Astrocyte (in vitro differentiated cells and primary cell): ENCODE results near the gene CMIP. TPM values are rescaled to one million over a fixed set of nuclear protein-coding genes. Genes with fewer than 3 reads are reported as not detected.

Source experiments
- DNase-seq: peaks from one replicate; pipeline ENCODE4 v3.0.0-alpha.2; 2010; ENCODE audit warnings: low read depth
- FAIRE-seq: peaks from 2 replicates; lab custom pipeline; 2011; peaks lifted over from hg19 to GRCh38; lab: Jason Lieb, UNC
- H2AFZ ChIP-seq: 2 replicates; pipeline ENCODE4 v1.6.0; 2012; ENCODE audit warnings: low read depth, low read length, inconsistent platforms
- H3K27ac ChIP-seq: 2 replicates; pipeline ENCODE4 v1.5.1; 2011; ENCODE audit warnings: low read depth, low read length, inconsistent platforms
- H3K27me3 ChIP-seq: 2 replicates; pipeline ENCODE4 v1.6.0; 2011; ENCODE audit warnings: low read length, inconsistent platforms; ENCODE audit not compliant: insufficient read depth
- H3K36me3 ChIP-seq: 2 replicates; pipeline ENCODE4 v1.5.1; 2011; ENCODE audit warnings: low read length, inconsistent platforms; ENCODE audit not compliant: insufficient read depth
- H3K4me1 ChIP-seq: 2 replicates; pipeline ENCODE4 v1.5.1; 2011; ENCODE audit warnings: low read length, inconsistent platforms; ENCODE audit not compliant: insufficient read depth
- H3K4me2 ChIP-seq: 2 replicates; pipeline ENCODE4 v1.6.0; 2012; ENCODE audit warnings: low read length, inconsistent platforms
- H3K4me3 ChIP-seq: 2 replicates; pipeline ENCODE4 v1.5.1; 2011; ENCODE audit warnings: low read depth, mild to moderate bottlenecking, low read length, inconsistent platforms; ENCODE audit not compliant: insufficient read depth
- H3K79me2 ChIP-seq: 2 replicates; pipeline ENCODE4 v1.6.0; 2012; ENCODE audit warnings: mild to moderate bottlenecking, low read length, inconsistent platforms; ENCODE audit not compliant: insufficient read depth
- H3K9ac ChIP-seq: 2 replicates; pipeline ENCODE4 v1.6.0; 2012; ENCODE audit warnings: mild to moderate bottlenecking, low read length, inconsistent platforms
- H3K9me3 ChIP-seq: 2 replicates; pipeline ENCODE4 v1.5.1; 2012; ENCODE audit warnings: low read depth, mild to moderate bottlenecking, low read length, inconsistent platforms; ENCODE audit not compliant: insufficient read depth
- H4K20me1 ChIP-seq: 2 replicates; pipeline ENCODE4 v1.6.0; 2012; ENCODE audit warnings: low read length, inconsistent platforms; ENCODE audit not compliant: insufficient read depth
- H3K27ac Mint-ChIP-seq: one replicate; pipeline ENCODE4 v1.8.0; 2021; ENCODE audit warnings: mild to moderate bottlenecking, mixed read lengths; ENCODE audit not compliant: unreplicated experiment
- H3K27me3 Mint-ChIP-seq: one replicate; pipeline ENCODE4 v1.8.0; 2021; ENCODE audit warnings: low read depth, mixed read lengths; ENCODE audit not compliant: unreplicated experiment
- H3K36me3 Mint-ChIP-seq: one replicate; pipeline ENCODE4 v1.8.0; 2021; ENCODE audit warnings: low read depth, mixed read lengths; ENCODE audit not compliant: unreplicated experiment
- H3K4me1 Mint-ChIP-seq: one replicate; pipeline ENCODE4 v1.8.0; 2021; ENCODE audit warnings: low read depth, mixed read lengths; ENCODE audit not compliant: unreplicated experiment
- H3K4me3 Mint-ChIP-seq: one replicate; pipeline ENCODE4 v1.8.0; 2021; ENCODE audit warnings: mild to moderate bottlenecking, moderate library complexity, mixed read lengths; ENCODE audit not compliant: unreplicated experiment
- H3K9me3 Mint-ChIP-seq: one replicate; pipeline ENCODE4 v1.8.0; 2021; ENCODE audit warnings: mild to moderate bottlenecking, mixed read lengths; ENCODE audit not compliant: unreplicated experiment
- EZH2 ChIP-seq: IDR thresholded peaks from 2 replicates; pipeline ENCODE4 v1.6.1; 2012; ENCODE audit warnings: mild to moderate bottlenecking, low read length, inconsistent platforms; ENCODE audit not compliant: insufficient read depth
- total RNA-seq: library from RNA; stranded (reverse); gene quantifications from 2 replicates; pipeline ENCODE4 v1.2.1, GENCODE V29; 2021
- TF ChIP-seq, protein P1 (sequence below): IDR thresholded peaks from 2 replicates; pipeline ENCODE4 v1.5.1; 2011; ENCODE audit warnings: low read depth, mild to moderate bottlenecking, inconsistent platforms, low read length, moderate library complexity; ENCODE audit not compliant: insufficient read depth

The CMIP gene
- total RNA-seq, 1 donor from 2014 or later: 71.5 TPM

DNA sequence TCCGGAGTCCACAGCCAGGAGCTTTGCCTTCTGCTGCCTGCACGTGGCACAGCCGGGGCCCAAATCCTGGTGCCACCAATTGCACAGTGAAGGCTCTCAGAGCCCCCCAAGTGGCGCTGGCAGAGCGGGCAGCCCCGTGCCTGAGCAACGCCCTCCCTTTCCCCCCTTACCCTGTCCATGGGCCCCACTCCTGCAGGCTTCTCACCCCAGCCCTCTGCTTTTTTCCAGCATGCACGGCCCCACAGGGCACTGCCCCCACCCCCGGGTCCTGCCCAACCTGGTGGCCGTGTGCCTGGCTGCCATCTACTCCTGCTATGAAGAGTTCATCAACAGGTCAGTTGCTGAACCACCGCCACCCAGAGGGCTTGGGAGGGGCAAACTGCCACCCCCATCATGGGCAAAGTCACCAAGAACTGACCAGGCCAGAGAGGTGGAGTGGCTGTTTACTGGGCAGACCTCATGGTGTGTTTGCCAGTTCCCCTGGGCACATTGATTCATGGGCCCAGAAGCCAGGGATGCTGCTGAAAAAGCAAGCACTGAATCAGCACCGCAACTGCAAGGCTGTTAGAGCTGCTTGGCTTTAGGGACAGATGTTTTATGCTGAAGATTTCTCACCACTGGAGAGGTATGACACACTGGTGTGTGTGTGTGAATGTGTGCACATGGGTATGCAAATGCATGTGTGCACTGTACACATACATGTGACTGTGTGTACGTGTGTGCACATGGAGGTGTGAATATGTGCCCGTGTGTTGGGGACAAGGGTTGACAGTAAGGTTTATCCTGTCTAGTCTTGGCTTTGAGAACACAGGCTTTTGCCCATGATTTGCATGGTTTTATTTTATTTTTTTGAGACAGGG, 227.4 kb downstream of the CMIP start:
- H3K27me3 ChIP-seq: no peaks in the 10 kb centered on the region
- no peak overlapping the region for H3K9ac ChIP-seq
- DNase-seq: no peak
- H3K4me3 ChIP-seq: no peak overlapping the region
- Mint-ChIP-seq H3K4me1 (no peaks in the 10 kb centered on the region), H3K27ac (no peak overlapping the region), H3K36me3 (peaks cover 19% of the 10 kb centered on the region), H3K27me3 (no peaks in the 10 kb centered on the region), H3K9me3 (no peaks in the 10 kb centered on the region), H3K4me3 (no peak overlapping the region)
- no peaks in the 10 kb centered on the region for H3K79me2 ChIP-seq
- no peak for FAIRE-seq
- no peak overlapping the region for H3K27ac ChIP-seq
- H4K20me1 ChIP-seq: peaks cover 14% of the 10 kb centered on the region
- peaks cover 13% of the 10 kb centered on the region for H3K36me3 ChIP-seq
- H3K4me1 ChIP-seq: no peaks in the 10 kb centered on the region
- TF ChIP-seq, protein P1, sequence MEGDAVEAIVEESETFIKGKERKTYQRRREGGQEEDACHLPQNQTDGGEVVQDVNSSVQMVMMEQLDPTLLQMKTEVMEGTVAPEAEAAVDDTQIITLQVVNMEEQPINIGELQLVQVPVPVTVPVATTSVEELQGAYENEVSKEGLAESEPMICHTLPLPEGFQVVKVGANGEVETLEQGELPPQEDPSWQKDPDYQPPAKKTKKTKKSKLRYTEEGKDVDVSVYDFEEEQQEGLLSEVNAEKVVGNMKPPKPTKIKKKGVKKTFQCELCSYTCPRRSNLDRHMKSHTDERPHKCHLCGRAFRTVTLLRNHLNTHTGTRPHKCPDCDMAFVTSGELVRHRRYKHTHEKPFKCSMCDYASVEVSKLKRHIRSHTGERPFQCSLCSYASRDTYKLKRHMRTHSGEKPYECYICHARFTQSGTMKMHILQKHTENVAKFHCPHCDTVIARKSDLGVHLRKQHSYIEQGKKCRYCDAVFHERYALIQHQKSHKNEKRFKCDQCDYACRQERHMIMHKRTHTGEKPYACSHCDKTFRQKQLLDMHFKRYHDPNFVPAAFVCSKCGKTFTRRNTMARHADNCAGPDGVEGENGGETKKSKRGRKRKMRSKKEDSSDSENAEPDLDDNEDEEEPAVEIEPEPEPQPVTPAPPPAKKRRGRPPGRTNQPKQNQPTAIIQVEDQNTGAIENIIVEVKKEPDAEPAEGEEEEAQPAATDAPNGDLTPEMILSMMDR: no peak
- no peak for TF ChIP-seq EZH2
- no peaks in the 10 kb centered on the region for H3K9me3 ChIP-seq
- no peak overlapping the region for H2AFZ ChIP-seq
- H3K4me2 ChIP-seq: no peak overlapping the region

DNA sequence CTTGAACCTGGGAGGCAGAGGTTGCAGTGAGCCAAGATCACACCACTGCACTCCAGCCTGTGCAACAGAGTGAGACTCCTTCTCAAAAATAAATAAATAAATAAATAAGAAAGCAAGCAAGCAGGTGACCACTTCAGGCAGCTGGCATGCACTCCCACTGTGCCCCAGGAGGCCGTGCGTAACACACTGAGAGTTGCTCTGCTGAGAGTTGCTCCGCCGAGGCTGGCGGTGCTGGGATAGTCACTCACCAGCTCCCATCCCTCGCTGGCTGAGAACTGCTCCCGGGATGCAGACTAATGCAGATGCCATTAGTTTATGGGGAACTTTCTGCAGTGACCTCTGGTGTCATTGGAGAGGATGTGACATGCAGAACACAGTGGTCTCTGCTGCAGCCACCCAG, 228.8 kb downstream of the CMIP start:
- FAIRE-seq: no peak
- no peaks in the 10 kb centered on the region for H3K79me2 ChIP-seq
- H3K36me3 Mint-ChIP-seq: peaks cover 16% of the 10 kb centered on the region

More for the DNA sequence above, 228.8 kb downstream of the CMIP start:
- Mint-ChIP-seq H3K4me1 (no peaks in the 10 kb centered on the region), H3K9me3 (no peaks in the 10 kb centered on the region), H3K4me3 (no peak overlapping the region), H3K27me3 (no peaks in the 10 kb centered on the region), H3K27ac (no peak overlapping the region)
- TF ChIP-seq EZH2: no peak
- TF ChIP-seq, protein P1: no peak
- H3K36me3 ChIP-seq: peaks cover 13% of the 10 kb centered on the region
- no peaks in the 10 kb centered on the region for H3K27me3 ChIP-seq
- no peak overlapping the region for H3K4me2 ChIP-seq
- no peaks in the 10 kb centered on the region for H3K9me3 ChIP-seq
- no peak overlapping the region for H2AFZ ChIP-seq
- no peak for DNase-seq
- H3K4me3 ChIP-seq: no peak overlapping the region
- H4K20me1 ChIP-seq: peaks cover 23% of the 10 kb centered on the region
- no peak overlapping the region for H3K9ac ChIP-seq
- H3K4me1 ChIP-seq: no peaks in the 10 kb centered on the region
- H3K27ac ChIP-seq: no peak overlapping the region
